Nephron (organoid): Measurements from ENCODE around the gene RNASE8.

Experiments used
- H3K27ac Mint-ChIP-seq, 3 experiments: 2 replicates each; pipeline ENCODE4 v1.8.0; 2020; ENCODE audit warnings: mixed read lengths in 3 of 3, mild to moderate bottlenecking in 2 of 3, moderate library complexity in 1 of 3
- H3K27me3 Mint-ChIP-seq: 2 replicates; pipeline ENCODE4 v1.8.0; 2021; ENCODE audit warnings: low read depth, mild to moderate bottlenecking, moderate library complexity, mixed read lengths
- H3K36me3 Mint-ChIP-seq: 2 replicates; pipeline ENCODE4 v1.8.0; 2020; ENCODE audit warnings: low read depth, mixed read lengths
- H3K4me1 Mint-ChIP-seq: 2 replicates; pipeline ENCODE4 v1.8.0; 2020; ENCODE audit warnings: mixed read lengths
- H3K4me3 Mint-ChIP-seq, 3 experiments: 2 replicates each; pipeline ENCODE4 v1.8.0; 2020; ENCODE audit warnings: mild to moderate bottlenecking in 3 of 3, mixed read lengths in 3 of 3, moderate library complexity in 2 of 3
- H3K9me3 Mint-ChIP-seq: 2 replicates; pipeline ENCODE4 v1.8.0; 2020; ENCODE audit warnings: mixed read lengths
- CTCF ChIP-seq, 3 experiments: fragments of 200-600 bp; sonication (generic); IDR thresholded peaks; one replicate each; pipeline ENCODE4 v1.5.0; 2021; ENCODE audit warnings: antibody characterized with exemption in 3 of 3; ENCODE audit not compliant: unreplicated experiment in 3 of 3

Gene RNASE8

GRCh38 chr14:21068521-21069387, 11.1 kb downstream of the RNASE8 start:
- peak; percentile 48 to 67 (median 60) for TF ChIP-seq CTCF (IDR thresholded peaks at IDR 0.05; ENCODE audit: unreplicated experiment in 3 of 3)
- peaks cover 15% of the 10 kb centered on the region for H3K36me3 Mint-ChIP-seq
- H3K4me1 Mint-ChIP-seq = peaks cover 31% of the 10 kb centered on the region
- peak overlapping the region; percentile 98 to 100 (median 99) for H3K27ac Mint-ChIP-seq
- H3K4me3 Mint-ChIP-seq = peak overlapping the region; percentile 89 to 92 (median 91)
- no peaks in the 10 kb centered on the region for H3K9me3 Mint-ChIP-seq
- H3K27me3 Mint-ChIP-seq = peaks cover 5% of the 10 kb centered on the region

- Mint-ChIP-seq H3K36me3 (peaks cover 18% of the 10 kb centered on the region), H3K9me3 (no peaks in the 10 kb centered on the region), H3K27me3 (peaks cover 5% of the 10 kb centered on the region), H3K27ac (peak overlapping the region; percentile 98 to 100 (median 99)), H3K4me1 (peaks cover 29% of the 10 kb centered on the region), H3K4me3 (peak overlapping the region; percentile 89 to 92 (median 91))
- no peak for TF ChIP-seq CTCF (IDR thresholded peaks at IDR 0.05; ENCODE audit: unreplicated experiment in 3 of 3)
Observed at GRCh38 chr14:21069388-21070082, 11.9 kb downstream of the RNASE8 start.

GRCh38 chr14:21070083-21070609, 12.5 kb downstream of the RNASE8 start, which contains the start of gene ARHGEF40:
Gene ARHGEF40, plus strand, starts transcription at chr14:21070304. Its CDS starts 93 bp downstream, at chr14:21070397.
- Mint-ChIP-seq H3K27ac (peak within 1 kb of the TSS; percentile 99 to 100 (median 99)), H3K9me3 (no peaks in the 10 kb centered on the region), H3K36me3 (peaks cover 24% of the 10 kb centered on the region), H3K4me1 (peaks cover 29% of the 10 kb centered on the region), H3K4me3 (peak within 1 kb of the TSS; percentile 98 to 100 (median 99)), H3K27me3 (peaks cover 5% of the 10 kb centered on the region)
- no peak for TF ChIP-seq CTCF (IDR thresholded peaks at IDR 0.05; ENCODE audit: unreplicated experiment in 3 of 3)

- Mint-ChIP-seq H3K4me1 (peaks cover 31% of the 10 kb centered on the region), H3K36me3 (peaks cover 30% of the 10 kb centered on the region), H3K4me3 (peak overlapping the region; percentile 98 to 100 (median 99)), H3K9me3 (no peaks in the 10 kb centered on the region), H3K27ac (peak overlapping the region; percentile 99 to 100 (median 99)), H3K27me3 (peaks cover 5% of the 10 kb centered on the region)
- TF ChIP-seq CTCF (IDR thresholded peaks at IDR 0.05; ENCODE audit: unreplicated experiment in 3 of 3) = peak in 2 of 3 experiments; percentile 9 to 18
Observed at GRCh38 chr14:21070610-21071224, 13.1 kb downstream of the RNASE8 start.

- TF ChIP-seq CTCF (IDR thresholded peaks at IDR 0.05; ENCODE audit: unreplicated experiment in 3 of 3) = no peak
- Mint-ChIP-seq H3K4me1 (peaks cover 35% of the 10 kb centered on the region), H3K36me3 (peaks cover 37% of the 10 kb centered on the region), H3K27me3 (peaks cover 5% of the 10 kb centered on the region), H3K27ac (peak overlapping the region; percentile 99 to 100 (median 99)), H3K9me3 (no peaks in the 10 kb centered on the region), H3K4me3 (peak overlapping the region; percentile 98 to 100 (median 99))
Observed at GRCh38 chr14:21071225-21072030, 13.8 kb downstream of the RNASE8 start.
